IMR-90 (cell line): ENCODE measurements around the gene MPND. TPM values are rescaled to one million over a fixed set of nuclear protein-coding genes. Genes with fewer than 3 reads are reported as not detected.

Source experiments
- ATAC-seq: fragments of 200-7000 bp; cut with Tn5 transposase; 2 replicates; pipeline ENCODE4 v1.9.1; 2020; ENCODE audit warnings: low read depth, mild to moderate bottlenecking, moderate library complexity
- BruUV-seq: library from RNA; stranded (reverse); fragments of 400-500 nt; replicated peaks from 2 replicates; lab custom pipeline; 2021; lab: Mats Ljungman, UMichigan
- CTCF ChIA-PET: fragments of 300-600 bp; formaldehyde crosslinking; extraction: SDS; loops from one replicate; lab custom pipeline; 2021; ENCODE audit warnings: antibody characterized with exemption; lab: Yijun Ruan, JAX
- POLR2A ChIA-PET: fragments of 300-600 bp; sonication (Branson Sonifier 250); formaldehyde crosslinking; loops from one replicate; lab custom pipeline; 2022; ENCODE audit warnings: antibody characterized with exemption; ENCODE audit not compliant: unreplicated experiment; lab: Charles Lee
- DNase-seq: peaks from one replicate; pipeline ENCODE4 v3.0.0; 2013
- H2AFZ ChIP-seq: replicated peaks from 2 replicates; pipeline ENCODE3; 2013; ENCODE audit warnings: low read length, mild to moderate bottlenecking; ENCODE audit not compliant: poor library complexity
- H2AK5ac ChIP-seq: 2 replicates; pipeline ENCODE4 v1.6.1; 2013; ENCODE audit warnings: low read depth, low read length, inconsistent platforms
- H2AK9ac ChIP-seq: replicated peaks from 2 replicates; pipeline ENCODE3; 2013; ENCODE audit warnings: mild to moderate bottlenecking, low read depth, low read length, moderate library complexity; ENCODE audit not compliant: poor library complexity
- H2BK120ac ChIP-seq: 2 replicates; pipeline ENCODE4 v1.6.1; 2013; ENCODE audit warnings: low read depth, low read length, inconsistent platforms
- H2BK15ac ChIP-seq: 3 replicates; pipeline ENCODE4 v1.6.1; 2013; ENCODE audit warnings: low read depth, low read length, inconsistent platforms
- H2BK20ac ChIP-seq: 2 replicates; pipeline ENCODE4 v1.6.1; 2013; ENCODE audit warnings: low read depth, mild to moderate bottlenecking, inconsistent platforms, low read length, moderate library complexity
- H2BK5ac ChIP-seq: 2 replicates; pipeline ENCODE4 v1.6.1; 2013; ENCODE audit warnings: mild to moderate bottlenecking, low read depth, low read length, inconsistent platforms; ENCODE audit not compliant: poor library complexity, severe bottlenecking
- H3K14ac ChIP-seq: replicated peaks from 2 replicates; pipeline ENCODE4 v1.6.1; 2013; ENCODE audit warnings: low read depth, low read length, inconsistent platforms
- H3K18ac ChIP-seq: 2 replicates; pipeline ENCODE4 v1.6.1; 2013; ENCODE audit warnings: low read depth, low read length, control low read depth
- H3K23ac ChIP-seq: 2 replicates; pipeline ENCODE4 v1.6.1; 2013; ENCODE audit warnings: low read depth, low read length, inconsistent platforms
- H3K27ac ChIP-seq: 2 replicates; pipeline ENCODE4 v1.5.1; 2013; ENCODE audit warnings: mild to moderate bottlenecking, control low read depth, low read length; ENCODE audit not compliant: insufficient read depth
- H3K27me3 ChIP-seq: 2 replicates; pipeline ENCODE4 v1.6.1; 2013; ENCODE audit warnings: low read length; ENCODE audit not compliant: control insufficient read depth, insufficient read depth
- H3K36me3 ChIP-seq: 2 replicates; pipeline ENCODE4 v1.6.1; 2013; ENCODE audit warnings: low read length, mixed read lengths; ENCODE audit not compliant: control insufficient read depth, insufficient read depth
- H3K4ac ChIP-seq: 2 replicates; pipeline ENCODE4 v1.6.1; 2013; ENCODE audit warnings: low read depth, low read length, inconsistent platforms
- H3K4me1 ChIP-seq: 2 replicates; pipeline ENCODE4 v1.6.1; 2013; ENCODE audit warnings: low read length, mixed read lengths; ENCODE audit not compliant: control insufficient read depth, insufficient read depth
- H3K4me2 ChIP-seq: 2 replicates; pipeline ENCODE4 v1.6.1; 2013; ENCODE audit warnings: low read depth, mild to moderate bottlenecking, control low read depth, low read length, moderate library complexity
- H3K4me3 ChIP-seq: 2 replicates; pipeline ENCODE4 v1.5.1; 2013; ENCODE audit warnings: low read depth, mild to moderate bottlenecking, control low read depth, low read length, moderate library complexity; ENCODE audit not compliant: insufficient read depth
- H3K56ac ChIP-seq: 2 replicates; pipeline ENCODE4 v1.6.1; 2013; ENCODE audit warnings: low read length, inconsistent platforms; ENCODE audit not compliant: insufficient read depth; ENCODE audit errors: extremely low read depth
- H3K79me1 ChIP-seq, 2 experiments: 2 replicates each; pipeline ENCODE4 v1.6.1; 2013; ENCODE audit warnings: low read length in 2 of 2, inconsistent platforms in 1 of 2, low read depth in 1 of 2
- H3K9ac ChIP-seq: 2 replicates; pipeline ENCODE4 v1.6.1; 2013; ENCODE audit warnings: low read depth, low read length, control low read depth
- H3K9me1 ChIP-seq: 2 replicates; pipeline ENCODE4 v1.6.1; 2013; ENCODE audit warnings: low read length, inconsistent platforms; ENCODE audit not compliant: insufficient read depth
- H3K9me3 ChIP-seq: 2 replicates; pipeline ENCODE4 v1.6.1; 2013; ENCODE audit warnings: low read length; ENCODE audit not compliant: control insufficient read depth, insufficient read depth
- H4K20me1 ChIP-seq: 2 replicates; pipeline ENCODE4 v1.6.1; 2013; ENCODE audit warnings: low read length, inconsistent platforms; ENCODE audit not compliant: insufficient read depth
- H4K5ac ChIP-seq: 2 replicates; pipeline ENCODE4 v1.6.1; 2013; ENCODE audit warnings: mild to moderate bottlenecking, low read depth, low read length, control low read depth
- H4K8ac ChIP-seq, 2 experiments: 2 replicates each; pipeline ENCODE4 v1.6.1; 2013; ENCODE audit warnings: low read depth in 2 of 2, low read length in 2 of 2, control low read depth in 1 of 2, inconsistent platforms in 1 of 2
- H4K91ac ChIP-seq: 2 replicates; pipeline ENCODE4 v1.6.1; 2013; ENCODE audit warnings: low read depth, low read length, inconsistent platforms; ENCODE audit not compliant: insufficient read depth
- BHLHE40 ChIP-seq: fragments of 150-350 bp; IDR thresholded peaks from 2 replicates; pipeline ENCODE4 v1.6.1; 2016; ENCODE audit warnings: mild to moderate bottlenecking, low read depth, low read length
- MAZ ChIP-seq: IDR thresholded peaks from 2 replicates; pipeline ENCODE4 v1.6.1; 2012; ENCODE audit warnings: low read depth, mild to moderate bottlenecking, low read length, improper control_type of control experiment, moderate library complexity, borderline replicate concordance
- USF2 ChIP-seq: fragments of 150-350 bp; IDR thresholded peaks from 2 replicates; pipeline ENCODE4 v1.6.1; 2017; ENCODE audit warnings: mild to moderate bottlenecking, antibody characterized with exemption, low read length, low read depth
- WGBS, 2 experiments: methylation state at CpG; one replicate each; pipeline versions ENCODE4 v1.1.5 to v1.1.7; 2013; ENCODE audit warnings: missing lambda C conversion rate in 2 of 2; ENCODE audit not compliant: insufficient read length in 1 of 2; ENCODE audit errors: extremely low coverage in 2 of 2; 5-methylcytosine and 5-hydroxymethylcytosine counted together
- dilution Hi-C: fragments of 300-500 bp; cut with HindIII; formaldehyde crosslinking; loops from one replicate; pipeline ENCODE4 v1.14.3; 2018; ENCODE audit warnings: low sequenced_read_pairs; ENCODE audit not compliant: unreplicated experiment
- in situ Hi-C: fragments of 300-500 bp; cut with MboI; formaldehyde crosslinking; loops from 3 replicates; pipeline ENCODE4 v1.14.3; 2019; ENCODE audit warnings: low sequenced_read_pairs, inconsistent platforms, mixed read lengths
- intact Hi-C: fragments of 100-400 bp; cut with micrococcal nuclease; formaldehyde crosslinking; loops from 2 replicates; pipeline ENCODE4 v1.10.0; 2022
- polyA plus RNA-seq, 3 experiments: library from polyadenylated mRNA; depleted of rRNA; stranded (reverse); fragments of >200 nt; gene quantifications; 2 replicates each; pipeline ENCODE4 v1.2.3, GENCODE V29; 2012; ENCODE audit warnings: low replicate concordance in 1 of 3
- total RNA-seq: library from RNA; depleted of rRNA; stranded (reverse); fragments of >200 nt; gene quantifications from 2 replicates; pipeline ENCODE4 v1.2.3, GENCODE V29; 2012

The MPND gene
- total and polyA plus RNA-seq, 2 of the 4 experiments (the other 2 are of a cell fraction): 2.3 to 8.1 TPM

- Histone ChIP-seq H4K5ac (no peak overlapping the region), H3K4me2 (peak overlapping the region; percentile 65), H2BK20ac (no peak overlapping the region), H2BK120ac (no peak overlapping the region), H2AK9ac (peak overlapping the region; percentile 28), H3K9me1 (no peaks in the 10 kb centered on the region), H3K4ac (no peak overlapping the region), H3K14ac (no peak overlapping the region), H4K8ac (no peak overlapping the region; a peak in 1 of 4 replicates), H3K27ac (no peak overlapping the region), H3K79me1 (no peaks in the 10 kb centered on the region), H4K91ac (no peak overlapping the region), H3K4me1 (no peaks in the 10 kb centered on the region), H2BK5ac (no peak overlapping the region), H2AFZ (peak overlapping the region; percentile 84), H3K18ac (no peak overlapping the region), H3K36me3 (no peaks in the 10 kb centered on the region), H4K20me1 (no peaks in the 10 kb centered on the region), H3K27me3 (no peaks in the 10 kb centered on the region; the same call in 1 of the 2 replicates), H2BK15ac (no peak overlapping the region), H3K23ac (no peak overlapping the region), H2AK5ac (no peak overlapping the region), H3K56ac (no peak overlapping the region), H3K4me3 (no peak overlapping the region), H3K9ac (no peak overlapping the region), H3K9me3 (no peaks in the 10 kb centered on the region)
- TF ChIP-seq MAZ (0 out of 2 replicates have a peak, but pooled peaks have one; percentile 19), USF2 (no peak; the same call in 1 of the 2 replicates), BHLHE40 (no peak)
- DNase-seq (peak; percentile 13), ATAC-seq (peak; percentile 43)
- 3% methylated on average over 13 of the region's 30 CpGs; no CpG with 5 or more reads in 1 of the 2 experiments for WGBS, 2 experiments
- dilution Hi-C loops (no loop called here), intact Hi-C loops (no loop called here), in situ Hi-C loops (no loop called here)
- no TSS peak for BruUV-seq
- CTCF ChIA-PET: no interaction called here
- POLR2A ChIA-PET: interaction anchor here (0.5 kb wide), 1 partner anchor 62 kb away, joined by 3 read pairs; no protein-coding TSS in a partner anchor
These were observed 16.0 kb upstream of the MPND start for GRCh38 chr19:4327252-4327876.
